Left ventricle myocardium superior (tissue), 1 donor: Measurements from ENCODE around the gene GKN1. TPM values are rescaled to one million over a fixed set of nuclear protein-coding genes. Genes with fewer than 3 reads are reported as not detected.
"Not testable (repeated sequence)": the region's sequence is repeated elsewhere in the genome, so short reads cannot be mapped to it uniquely, and the experiment has no call there.

Experiments
- ATAC-seq: fragments of 200-7000 bp; cut with Tn5 transposase; one replicate; pipeline ENCODE4 v1.9.1; 2020; ENCODE audit warnings: mild to moderate bottlenecking, moderate library complexity
- DNase-seq: peaks from one replicate; pipeline ENCODE4 v3.0.0-alpha.2; 2020
- intact Hi-C: fragments of 100-400 bp; cut with micrococcal nuclease; formaldehyde crosslinking; loops from one replicate; pipeline ENCODE4 v1.11.0; 2022
- total RNA-seq: library from RNA; stranded (reverse); fragmentation: NEBNext Ultra II Directional; extraction: Animal tissue kit (Norgen Biotek cat#: 25700); gene quantifications from one replicate; pipeline ENCODE4 v1.2.1, GENCODE V29; 2021
- donor health status: DM: no; HTN: yes; CAD: no; lungs with severe emphysema.

Gene GKN1
- total RNA-seq, 1 donor from 2014 or later, result not detected

GRCh38 chr2:68952887-68953521 lies 21.4 kb upstream of the GKN1 start, which contains the start of gene GKN2:
GKN2 (minus strand) TSS chr2:68952893; CDS start chr2:68952861, 32 bp downstream.
- intact Hi-C loops, result no loop called here
- ATAC-seq, result no peak
- DNase-seq, result no peak

DNA sequence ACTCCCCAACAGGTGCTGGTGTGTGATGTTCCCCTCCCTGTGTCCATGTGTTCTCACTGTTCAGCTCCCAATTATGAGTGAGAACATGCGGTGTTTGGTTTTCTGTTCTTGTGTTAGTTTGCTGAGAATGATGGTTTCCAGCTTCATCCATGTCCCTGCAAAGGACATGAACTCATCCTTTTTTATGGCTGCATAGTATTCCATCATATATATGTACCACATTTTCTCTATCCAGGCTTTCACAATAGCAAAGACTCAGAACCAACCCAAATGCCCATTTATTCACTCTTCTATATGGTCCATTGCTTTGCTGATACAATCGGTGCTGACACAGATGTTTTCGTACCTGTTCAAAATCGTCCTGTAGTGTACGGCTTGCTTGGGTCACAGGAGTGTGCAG lies 19.0 kb upstream of the GKN1 start:
- ATAC-seq, DNase-seq, intact Hi-C loops: not testable (repeated sequence)

GRCh38 chr2:68959001-68959400 lies 15.4 kb upstream of the GKN1 start:
- no peak for ATAC-seq
- DNase-seq, result no peak
- intact Hi-C loops, result no loop called here

DNA sequence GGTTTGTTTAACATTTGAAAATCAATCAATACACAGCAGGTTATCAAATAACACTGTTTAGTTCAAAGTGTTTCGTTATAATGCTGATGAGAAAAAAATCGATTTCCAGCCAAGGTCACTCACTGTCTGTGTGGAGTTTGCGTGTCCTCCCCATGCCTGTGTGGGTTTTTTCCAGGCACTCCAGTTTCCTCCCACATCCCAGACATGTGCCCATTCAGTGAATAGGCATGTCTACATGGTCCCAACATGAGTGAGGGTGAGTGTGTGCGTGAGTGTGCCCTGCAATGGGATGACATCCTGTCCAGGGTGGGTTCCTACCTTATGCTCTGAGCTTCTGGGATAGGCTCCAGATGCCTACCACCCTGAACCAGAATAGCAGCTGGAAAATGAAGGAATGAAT lies 13.1 kb upstream of the GKN1 start:
- no peak for ATAC-seq
- intact Hi-C loops, result no loop called here
- no peak for DNase-seq

DNA sequence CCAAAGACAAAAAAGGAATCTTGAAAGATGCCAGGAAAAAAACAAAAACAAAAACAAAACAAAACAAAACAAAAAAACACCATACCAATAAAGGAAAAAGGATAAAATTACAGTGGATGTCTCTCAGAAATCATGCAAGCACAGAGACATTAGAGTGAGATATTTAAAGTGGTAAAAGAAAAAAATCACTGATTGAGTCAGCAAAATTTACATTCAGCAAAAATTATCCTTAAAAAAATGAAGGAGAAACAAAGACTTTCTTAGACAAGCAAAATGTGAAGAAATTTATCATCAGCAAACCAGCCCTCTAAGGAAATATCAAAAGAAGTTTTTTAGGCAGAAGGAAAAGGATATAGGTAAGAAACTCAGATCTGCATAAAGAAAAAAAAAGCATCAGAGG lies 10.2 kb upstream of the GKN1 start:
- intact Hi-C loops, result no loop called here
- ATAC-seq, result no peak
- no peak for DNase-seq

DNA sequence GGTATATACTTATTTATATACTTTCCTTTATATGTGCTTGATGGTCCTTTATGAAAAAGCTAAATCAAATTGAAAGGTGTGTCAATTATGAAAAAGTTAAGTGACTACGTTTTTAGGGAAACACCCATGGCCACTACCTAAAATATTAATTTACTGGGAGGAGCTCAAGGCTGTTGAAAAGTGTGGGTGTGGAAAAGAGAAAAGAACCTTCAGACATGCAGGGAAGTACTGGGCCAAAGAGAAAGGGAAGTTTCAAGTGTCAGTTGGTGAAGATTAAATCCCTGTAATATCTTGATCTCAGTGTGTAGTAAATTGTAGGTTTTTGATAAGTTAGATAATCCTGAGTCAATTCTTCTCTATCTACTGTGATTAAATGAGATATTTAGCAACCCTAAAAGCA lies 6.2 kb upstream of the GKN1 start:
- intact Hi-C loops, result no loop called here
- DNase-seq (no peak), ATAC-seq (no peak)

DNA sequence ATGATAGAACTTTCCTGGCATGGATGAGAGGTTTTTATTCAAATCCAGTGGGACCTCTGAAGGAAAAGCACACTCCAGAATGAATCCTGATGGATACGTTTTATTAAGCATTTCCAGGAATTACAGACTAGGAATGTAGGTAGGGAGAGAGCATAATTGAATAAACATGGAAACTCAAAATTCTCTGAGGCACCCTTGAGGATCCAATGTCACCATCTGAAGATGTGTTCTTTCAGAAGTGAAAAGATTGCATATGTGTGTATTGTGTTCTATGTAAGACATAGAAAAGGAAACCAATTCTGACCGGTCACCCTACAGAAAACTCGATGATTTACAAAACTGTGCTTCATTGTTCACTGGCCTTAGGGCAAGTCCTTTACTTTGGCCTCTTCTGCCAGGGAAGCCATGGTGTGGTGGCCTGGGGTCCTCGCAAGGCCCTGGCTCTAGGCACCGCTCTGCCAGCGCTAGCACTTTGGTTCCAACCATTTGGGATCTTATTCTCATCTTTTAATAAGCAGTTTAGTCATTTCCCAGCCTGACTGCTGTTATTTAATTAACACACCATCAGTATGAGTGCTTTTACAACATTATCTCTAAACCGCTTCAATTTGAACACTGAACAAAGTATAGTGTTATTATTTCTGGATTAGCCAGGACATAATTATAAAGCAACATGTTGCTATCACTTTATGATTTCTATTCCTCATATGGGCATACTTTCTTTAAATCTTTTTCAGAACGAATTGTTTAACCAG lies 4.5 kb upstream of the GKN1 start:
- ATAC-seq, result no peak
- intact Hi-C loops, result no loop called here

GRCh38 chr2:68970566-68971265 lies 3.7 kb upstream of the GKN1 start:
- intact Hi-C loops, result no loop called here
- DNase-seq (no peak), ATAC-seq (no peak)

More for the DNA sequence above, 4.5 kb upstream of the GKN1 start:
- DNase-seq, result no peak

- intact Hi-C loops, result no loop called here
- DNase-seq (no peak), ATAC-seq (no peak)
Observed at GRCh38 chr2:68971591-68972231, 2.7 kb upstream of the GKN1 start.

- ATAC-seq, result peak; percentile 45
- DNase-seq, result no peak
- intact Hi-C loops, result no loop called here
Observed at GRCh38 chr2:68974946-68975665, 670 bp downstream of the GKN1 start.

DNA sequence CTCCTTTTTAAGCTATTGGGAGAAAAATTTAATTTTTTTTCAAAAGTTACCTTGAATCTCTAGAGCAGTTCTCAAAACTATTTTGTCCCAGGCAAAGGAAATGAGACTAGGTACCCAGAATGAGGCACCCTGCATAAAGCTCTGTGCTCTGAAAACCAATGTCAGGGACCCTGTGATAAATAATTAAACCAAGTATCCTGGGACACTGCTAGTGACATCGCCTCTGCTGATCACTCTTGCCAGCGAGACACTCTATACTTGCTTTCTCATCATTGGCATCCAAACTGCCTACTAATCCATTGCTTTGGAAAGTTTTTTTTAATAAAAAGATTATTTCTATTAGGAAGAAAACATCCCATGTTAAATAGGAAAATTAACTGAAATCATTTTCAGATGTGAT lies 1.4 kb downstream of the GKN1 start:
- DNase-seq, result no peak
- intact Hi-C loops, result no loop called here
- no peak for ATAC-seq

DNA sequence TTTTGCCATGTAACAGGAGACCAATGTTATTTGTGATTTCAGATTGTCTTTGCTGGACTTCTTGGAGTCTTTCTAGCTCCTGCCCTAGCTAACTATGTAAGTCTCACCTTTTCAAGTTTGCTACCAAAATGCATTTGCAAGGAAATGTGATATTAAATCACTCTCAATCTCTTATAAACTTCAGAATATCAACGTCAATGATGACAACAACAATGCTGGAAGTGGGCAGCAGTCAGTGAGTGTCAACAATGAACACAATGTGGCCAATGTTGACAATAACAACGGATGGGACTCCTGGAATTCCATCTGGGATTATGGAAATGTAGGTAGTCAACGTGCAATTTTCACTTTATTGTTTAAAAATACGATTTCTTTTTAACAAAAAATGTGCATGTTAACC lies 3.0 kb downstream of the GKN1 start:
- intact Hi-C loops, result no loop called here
- DNase-seq (no peak), ATAC-seq (no peak)

DNA sequence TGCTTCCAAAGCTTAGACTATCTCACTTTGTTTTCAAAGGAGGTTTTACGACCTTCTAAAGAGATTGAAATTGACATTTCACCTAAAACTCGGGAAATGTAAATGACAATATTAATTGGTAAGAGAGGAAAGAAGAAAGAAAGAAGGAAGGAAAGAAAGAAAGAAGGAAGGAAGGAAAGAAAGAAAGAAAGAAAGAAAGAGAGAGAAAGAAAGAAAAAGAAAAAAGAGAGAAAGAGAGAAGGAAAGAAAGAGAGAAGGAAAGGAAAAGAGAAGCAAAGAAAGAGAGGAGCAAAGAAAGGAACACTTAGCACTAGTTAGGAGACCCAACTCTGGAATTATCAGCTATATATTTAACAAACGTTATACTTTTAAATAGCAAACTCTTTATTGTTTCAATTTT lies 3.7 kb downstream of the GKN1 start:
- no peak for DNase-seq
- ATAC-seq, result no peak
- intact Hi-C loops, result no loop called here

DNA sequence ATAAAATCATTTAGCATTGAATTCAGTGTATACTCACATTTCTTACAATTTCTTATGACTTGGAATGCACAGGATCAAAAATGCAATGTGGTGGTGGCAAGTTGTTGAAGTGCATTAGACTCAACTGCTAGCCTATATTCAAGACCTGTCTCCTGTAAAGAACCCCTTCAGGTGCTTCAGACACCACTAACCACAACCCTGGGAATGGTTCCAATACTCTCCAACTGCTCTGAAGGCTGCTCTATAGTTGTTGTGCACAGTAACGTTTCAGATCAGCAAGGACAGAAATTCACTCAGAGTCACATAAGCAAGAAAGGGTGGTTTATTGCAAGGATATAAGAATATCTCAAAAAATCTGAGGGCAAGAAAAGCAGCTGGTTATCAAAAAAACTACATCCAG lies 6.5 kb downstream of the GKN1 start:
- intact Hi-C loops, result no loop called here

GRCh38 chr2:68987021-68987503 lies 12.6 kb downstream of the GKN1 start:
- ATAC-seq, result peak; percentile 80
- peak; percentile 27 for DNase-seq
- intact Hi-C loops, result no loop called here

More for the DNA sequence above, 6.5 kb downstream of the GKN1 start:
- no peak for ATAC-seq
- no peak for DNase-seq

- intact Hi-C loops, result no loop called here
- ATAC-seq (no peak), DNase-seq (no peak)
Observed at GRCh38 chr2:68989035-68989434, 14.6 kb downstream of the GKN1 start.

- DNase-seq (no peak), ATAC-seq (no peak)
- intact Hi-C loops, result no loop called here
Observed at GRCh38 chr2:68992341-68992740, 17.9 kb downstream of the GKN1 start.

DNA sequence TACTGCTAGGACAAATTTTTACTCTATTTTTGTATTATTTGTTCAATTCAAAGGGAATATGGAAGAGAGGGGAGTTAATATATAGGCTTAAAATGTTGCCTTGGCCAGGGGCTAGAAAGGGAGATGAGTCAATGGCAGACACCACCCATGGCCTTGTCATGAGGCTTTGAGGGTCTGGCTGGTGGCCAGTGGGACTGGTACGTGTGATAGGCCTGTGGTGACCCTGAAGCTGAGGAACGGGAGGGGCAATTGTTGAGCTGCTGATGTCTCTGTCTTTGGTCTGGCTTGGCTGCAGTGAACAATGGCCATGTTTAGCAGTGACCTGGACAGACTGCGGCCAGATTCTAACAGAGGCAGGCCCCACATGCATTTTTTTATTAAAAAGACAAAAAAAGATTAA lies 18.5 kb downstream of the GKN1 start:
- ATAC-seq (no peak), DNase-seq (no peak)
- intact Hi-C loops, result no loop called here

- ATAC-seq (peak; percentile 41), DNase-seq (no peak)
- intact Hi-C loops, result no loop called here
Observed at GRCh38 chr2:68993660-68994059, 19.2 kb downstream of the GKN1 start.
